Gastrocnemius medialis (tissue), 4 donors: ENCODE data around the gene SREBF1. TPM values are rescaled to one million over a fixed set of nuclear protein-coding genes. Genes with fewer than 3 reads are reported as not detected.

Experiments used
- ATAC-seq, 2 donors: fragments of 150-250 bp; one replicate each; pipeline ENCODE4 v1.9.1; 2016
- DNase-seq, 2 donors: peaks; one replicate each; pipeline ENCODE4 v3.0.0-alpha.2; 2019
- H3K27ac ChIP-seq, 4 donors: fragments of 200-600 bp; sonication (generic); 1 replicate in 1 of 4; 2 replicates in 3 of 4; pipeline ENCODE4 v1.5.1; 2016 to 2018; ENCODE audit warnings: mild to moderate bottlenecking in 2 of 4, moderate library complexity in 1 of 4
- H3K27me3 ChIP-seq, 3 donors: fragments of 200-600 bp; sonication (generic) in 2 of 3; 1 replicate in 1 of 3; 2 replicates in 2 of 3; pipeline versions ENCODE4 v1.5.1 to v1.6.0; 2016 to 2019; ENCODE audit warnings: mild to moderate bottlenecking in 1 of 3, moderate library complexity in 1 of 3
- H3K36me3 ChIP-seq, 2 donors: fragments of 200-600 bp; sonication (generic) in 1 of 2; one replicate each; pipeline ENCODE4 v1.5.1; 2017 to 2018
- H3K4me1 ChIP-seq, 2 donors: fragments of 200-600 bp; sonication (generic) in 1 of 2; one replicate each; pipeline ENCODE4 v1.5.1; 2016 to 2017; ENCODE audit warnings: mild to moderate bottlenecking in 2 of 2
- H3K4me3 ChIP-seq, 4 donors: fragments of 200-600 bp; sonication (generic) in 3 of 4; 1 replicate in 1 of 4; 2 replicates in 3 of 4; pipeline ENCODE4 v1.5.1; 2016 to 2019; ENCODE audit warnings: mild to moderate bottlenecking in 2 of 4
- H3K9me3 ChIP-seq, 3 donors: fragments of 200-600 bp; sonication (generic) in 2 of 3; 1 replicate in 1 of 3; 2 replicates in 2 of 3; pipeline ENCODE4 v1.5.1; 2016 to 2019
- POLR2A ChIP-seq, 2 donors: fragments of 450-650 bp; IDR thresholded peaks; one replicate each; pipeline ENCODE4 v1.6.1; 2017; ENCODE audit warnings: antibody characterized with exemption in 2 of 2, mild to moderate bottlenecking in 2 of 2, moderate library complexity in 2 of 2
- in situ Hi-C, 4 donors: fragments of 200-750 bp; cut with MboI; loops; one replicate each; pipeline versions ENCODE4 v1.15.0 to v1.8.0; 2017; ENCODE audit warnings: low sequenced_read_pairs in 4 of 4
- intact Hi-C: fragments of 100-400 bp; cut with DNase I; formaldehyde crosslinking; loops from one replicate; pipeline ENCODE4 v1.15.1; 2023; ENCODE audit warnings: low total_unique reads
- total RNA-seq, 4 donors: library from RNA; depleted of rRNA; stranded (reverse); fragments of >200 nt; gene quantifications; one replicate each; pipeline versions ENCODE4 v1.1.0 to v1.2.3, GENCODE V29; 2016
- TF ChIP-seq, protein P1 (sequence below), 5 experiments: fragments of 450-650 bp in 3 of 5; fragments of 200-600 bp in 2 of 5; sonication (generic) in 2 of 5; IDR thresholded peaks in 4 of 5; conservative IDR thresholded peaks in 1 of 5; 1 replicate in 4 of 5; 2 replicates in 1 of 5; pipeline ENCODE4 v1.5.1; 2016 to 2019; ENCODE audit warnings: antibody characterized with exemption in 5 of 5, mild to moderate bottlenecking in 3 of 5, moderate library complexity in 3 of 5

Gene SREBF1
- total RNA-seq, 4 donors from 2014 or later, result 11.1 to 64.5 (median 32.3) TPM

DNA sequence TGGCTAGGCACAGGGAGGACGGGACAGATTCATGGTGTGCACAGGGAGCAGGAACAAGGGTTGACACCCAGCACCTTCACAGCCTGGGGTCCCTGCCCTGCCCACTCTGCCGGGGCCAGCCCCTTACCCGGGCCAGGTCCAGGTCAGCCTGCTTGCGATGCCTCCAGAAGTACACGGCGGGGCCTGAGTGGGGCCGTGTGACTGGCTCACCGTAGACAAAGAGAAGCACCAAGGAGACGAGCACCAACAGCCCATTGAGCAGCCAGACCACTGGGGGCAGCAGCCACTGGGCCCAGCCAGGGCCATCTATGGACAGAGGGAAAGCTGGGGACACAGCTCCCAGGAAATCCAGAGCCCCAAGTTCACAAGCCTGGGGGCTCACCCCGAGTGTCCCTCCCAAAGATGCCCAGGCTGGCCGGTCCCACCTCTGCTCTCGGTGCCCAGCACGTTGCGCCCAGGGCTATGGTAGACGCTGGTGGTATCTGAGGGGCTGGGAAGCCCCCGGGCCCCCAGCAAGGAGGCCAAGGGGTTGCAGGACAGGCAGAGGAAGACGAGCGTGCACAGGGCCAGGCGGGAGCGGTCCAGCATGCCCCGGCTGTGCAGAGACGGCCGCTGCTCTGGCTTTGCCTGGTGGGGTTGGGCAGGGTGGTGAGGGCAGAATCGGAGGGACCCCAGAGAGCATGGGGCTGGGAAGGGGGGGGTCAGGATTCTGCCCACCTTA, 19.8 kb downstream of the SREBF1 start:
- TF ChIP-seq POLR2A (IDR thresholded peaks at IDR 0.05), result no peak
- TF ChIP-seq, protein P1, sequence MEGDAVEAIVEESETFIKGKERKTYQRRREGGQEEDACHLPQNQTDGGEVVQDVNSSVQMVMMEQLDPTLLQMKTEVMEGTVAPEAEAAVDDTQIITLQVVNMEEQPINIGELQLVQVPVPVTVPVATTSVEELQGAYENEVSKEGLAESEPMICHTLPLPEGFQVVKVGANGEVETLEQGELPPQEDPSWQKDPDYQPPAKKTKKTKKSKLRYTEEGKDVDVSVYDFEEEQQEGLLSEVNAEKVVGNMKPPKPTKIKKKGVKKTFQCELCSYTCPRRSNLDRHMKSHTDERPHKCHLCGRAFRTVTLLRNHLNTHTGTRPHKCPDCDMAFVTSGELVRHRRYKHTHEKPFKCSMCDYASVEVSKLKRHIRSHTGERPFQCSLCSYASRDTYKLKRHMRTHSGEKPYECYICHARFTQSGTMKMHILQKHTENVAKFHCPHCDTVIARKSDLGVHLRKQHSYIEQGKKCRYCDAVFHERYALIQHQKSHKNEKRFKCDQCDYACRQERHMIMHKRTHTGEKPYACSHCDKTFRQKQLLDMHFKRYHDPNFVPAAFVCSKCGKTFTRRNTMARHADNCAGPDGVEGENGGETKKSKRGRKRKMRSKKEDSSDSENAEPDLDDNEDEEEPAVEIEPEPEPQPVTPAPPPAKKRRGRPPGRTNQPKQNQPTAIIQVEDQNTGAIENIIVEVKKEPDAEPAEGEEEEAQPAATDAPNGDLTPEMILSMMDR (IDR thresholded peaks at IDR 0.05 in 4 of 5, conservative IDR thresholded peaks at IDR 0.05 in 1 of 5), result no peak
- H3K36me3 ChIP-seq, result peaks cover 0 to 46% of the 10 kb centered on the region in 2 donors
- H3K27me3 ChIP-seq, result no peaks in the 10 kb centered on the region
- intact Hi-C loops (no loop called here), in situ Hi-C loops (no loop called here)
- DNase-seq (no peak), ATAC-seq (no peak)
- H3K27ac ChIP-seq, result peak overlapping the region; percentile 45 to 96 (median 90)
- H3K9me3 ChIP-seq, result no peaks in the 10 kb centered on the region
- peaks cover 62 to 68% of the 10 kb centered on the region in 2 donors for H3K4me1 ChIP-seq
- no peak overlapping the region for H3K4me3 ChIP-seq

DNA sequence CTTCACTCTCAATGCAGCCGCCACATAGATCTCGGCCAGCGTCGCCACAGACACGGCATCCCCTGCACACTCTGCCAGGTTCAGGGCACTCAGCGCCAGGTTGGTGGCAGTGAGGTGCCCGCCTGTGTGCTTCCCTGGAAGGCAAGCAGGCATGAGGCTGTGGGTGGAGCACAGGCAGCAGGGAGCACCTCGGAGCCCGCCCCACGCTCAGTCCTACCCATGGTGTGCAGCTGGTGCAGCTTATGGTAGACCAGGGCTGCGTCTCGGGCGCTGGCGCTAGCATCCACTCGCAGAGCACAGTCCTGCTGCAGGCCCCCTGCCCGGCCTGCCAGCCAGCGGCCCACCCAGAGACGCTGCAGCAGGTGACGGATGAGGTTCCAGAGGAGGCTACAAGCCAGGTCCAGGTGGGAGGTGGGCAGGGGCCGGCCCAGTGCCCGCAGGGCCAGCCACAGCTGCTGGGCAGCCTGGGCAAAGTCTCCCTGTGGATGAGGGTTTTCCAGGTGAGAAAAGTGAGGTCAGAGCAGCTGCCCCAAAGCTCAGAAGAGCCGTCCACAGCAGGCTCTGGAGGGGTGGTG, 20.5 kb downstream of the SREBF1 start:
- in situ Hi-C loops, result no loop called here
- TF ChIP-seq, protein P1 (IDR thresholded peaks at IDR 0.05 in 4 of 5, conservative IDR thresholded peaks at IDR 0.05 in 1 of 5), result no peak
- TF ChIP-seq POLR2A (IDR thresholded peaks at IDR 0.05), result no peak
- Histone ChIP-seq H3K4me1 (peaks cover 60 to 68% of the 10 kb centered on the region in 2 donors), H3K9me3 (no peaks in the 10 kb centered on the region), H3K27me3 (no peaks in the 10 kb centered on the region), H3K36me3 (peaks cover 0 to 52% of the 10 kb centered on the region in 2 donors), H3K27ac (peak overlapping the region; percentile 45 to 96 (median 90)), H3K4me3 (no peak overlapping the region)
- no peak for DNase-seq
- intact Hi-C loops, result no loop called here
- ATAC-seq, result no peak

DNA sequence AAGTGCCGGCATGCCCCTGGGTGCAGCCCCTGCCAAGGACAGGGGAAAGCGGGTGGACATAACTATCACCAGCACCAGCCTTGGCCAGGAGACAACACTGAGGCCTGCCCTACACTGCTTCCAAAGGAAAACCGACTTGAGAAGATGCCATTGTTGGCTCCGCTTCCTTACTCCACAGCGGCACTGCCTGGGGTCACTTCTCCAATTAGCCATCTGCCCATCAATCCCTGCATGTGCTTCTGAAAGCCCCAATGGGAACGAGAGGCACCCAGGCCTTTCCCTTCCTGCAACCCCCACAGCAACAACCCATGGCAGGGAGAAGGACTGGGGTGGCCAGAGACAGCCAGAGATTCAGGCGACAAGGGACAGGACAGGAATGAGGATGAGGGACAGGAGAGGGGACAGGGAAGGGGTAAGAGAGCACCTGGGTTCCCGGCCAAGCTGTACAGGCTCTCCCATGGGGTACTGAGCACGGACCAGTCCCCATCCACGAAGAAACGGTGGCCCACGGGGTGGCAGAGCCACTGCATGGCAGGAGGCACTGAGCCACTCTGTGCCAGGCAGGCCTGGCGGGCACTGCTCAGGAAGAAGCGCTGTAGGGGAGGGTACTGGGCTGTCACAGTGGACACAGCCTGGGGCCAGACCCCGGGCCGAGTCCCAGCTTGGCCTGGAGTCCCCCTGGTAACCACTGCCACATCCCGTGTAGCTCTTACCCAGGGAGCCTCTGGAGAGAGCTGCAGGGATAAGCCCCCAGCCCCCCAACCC, 21.2 kb downstream of the SREBF1 start:
- TF ChIP-seq, protein P1 (IDR thresholded peaks at IDR 0.05 in 4 of 5, conservative IDR thresholded peaks at IDR 0.05 in 1 of 5), result no peak
- no peak for TF ChIP-seq POLR2A (IDR thresholded peaks at IDR 0.05)
- Histone ChIP-seq H3K4me3 (no peak overlapping the region), H3K9me3 (no peaks in the 10 kb centered on the region), H3K27me3 (no peaks in the 10 kb centered on the region), H3K4me1 (peaks cover 53 to 61% of the 10 kb centered on the region in 2 donors), H3K36me3 (peaks cover 0 to 53% of the 10 kb centered on the region in 2 donors), H3K27ac (peak overlapping the region; percentile 74 to 96 (median 90))
- DNase-seq, result no peak
- in situ Hi-C loops, result no loop called here
- intact Hi-C loops, result no loop called here
- peak in 1 of 2 donors; percentile 26 for ATAC-seq

DNA sequence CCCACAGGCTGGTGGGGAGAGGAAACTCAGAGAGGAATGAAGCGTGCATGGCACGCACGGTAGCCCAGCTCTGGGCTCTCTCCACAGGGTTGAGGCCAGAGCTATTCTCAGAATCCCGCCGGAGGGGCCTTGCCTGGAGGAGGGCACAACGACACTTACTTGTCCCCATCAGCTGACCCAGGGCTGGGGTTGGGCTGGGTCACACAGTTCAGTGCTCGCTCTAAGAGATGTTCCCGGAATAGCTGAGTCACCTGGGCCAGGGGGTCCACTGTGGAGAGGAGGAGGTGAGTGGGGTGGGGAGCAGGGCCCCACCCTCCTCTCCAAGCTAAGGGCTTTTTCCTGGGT, 21.8 kb downstream of the SREBF1 start:
- intact Hi-C loops, result no loop called here
- H3K4me1 ChIP-seq, result peaks cover 51 to 55% of the 10 kb centered on the region in 2 donors
- H3K4me3 ChIP-seq, result no peak overlapping the region
- no peaks in the 10 kb centered on the region for H3K9me3 ChIP-seq
- H3K36me3 ChIP-seq, result peaks cover 0 to 53% of the 10 kb centered on the region in 2 donors
- peak in 1 of 2 donors; percentile 40 for ATAC-seq
- TF ChIP-seq POLR2A (IDR thresholded peaks at IDR 0.05), result no peak
- TF ChIP-seq, protein P1 (IDR thresholded peaks at IDR 0.05 in 4 of 5, conservative IDR thresholded peaks at IDR 0.05 in 1 of 5), result no peak
- peak overlapping the region; percentile 74 to 96 (median 90) for H3K27ac ChIP-seq
- H3K27me3 ChIP-seq, result no peaks in the 10 kb centered on the region
- in situ Hi-C loops, result no loop called here
- peak in 1 of 2 donors; percentile 78 for DNase-seq
